Right ventricle myocardium superior (tissue), 1 donor: Measurements from ENCODE around the gene TEX35. TPM values are rescaled to one million over a fixed set of nuclear protein-coding genes. Genes with fewer than 3 reads are reported as not detected.
A peak's percentile ranks its signal among the peaks of the same experiment; 100 is the strongest.

ENCODE experiments used
- ATAC-seq: fragments of 200-7000 bp; cut with Tn5 transposase; one replicate; pipeline ENCODE4 v1.9.1; 2020; ENCODE audit warnings: mild to moderate bottlenecking; ENCODE audit not compliant: poor library complexity
- DNase-seq: peaks from one replicate; pipeline ENCODE4 v3.0.0-alpha.2; 2020
- intact Hi-C: fragments of 100-400 bp; cut with DNase I; formaldehyde crosslinking; loops from one replicate; pipeline ENCODE4 v1.11.2; 2022
- total RNA-seq: library from RNA; stranded (reverse); fragmentation: NEBNext Ultra II Directional; extraction: Animal tissue kit (Norgen Biotek cat#: 25700); gene quantifications from one replicate; pipeline ENCODE4 v1.2.1, GENCODE V29; 2021
- donor health status: DM: no; HTN: yes; CAD: no; lungs with severe emphysema.

Gene TEX35
- total RNA-seq, 1 donor from 2014 or later, result 0.40 TPM

DNA sequence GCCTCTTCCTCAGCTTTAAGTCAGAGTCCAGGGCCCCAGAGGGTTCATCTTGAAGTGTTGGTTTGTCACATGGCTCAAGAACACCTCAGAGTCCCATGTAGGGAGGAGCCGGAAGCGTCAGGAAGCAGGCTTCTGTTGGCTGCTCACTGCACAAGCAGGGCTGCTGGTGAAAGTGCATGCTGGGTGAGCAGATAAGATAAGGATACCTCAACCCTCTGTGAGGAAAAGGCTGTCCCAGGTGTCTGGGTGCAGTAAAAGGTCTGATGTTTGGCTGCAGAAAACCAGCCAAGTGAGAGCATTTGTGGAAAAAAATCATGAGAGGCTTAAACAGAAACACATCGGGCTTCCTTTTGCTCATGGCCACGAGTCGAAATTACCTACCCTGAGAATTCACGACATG lies 6.2 kb upstream of the TEX35 start:
- DNase-seq (no peak), ATAC-seq (no peak)
- intact Hi-C loops, result no loop called here

- intact Hi-C loops, result no loop called here
- peak; percentile 76 for ATAC-seq
- DNase-seq, result no peak
These were observed 3.4 kb upstream of the TEX35 start for GRCh38 chr1:178509414-178510007.

DNA sequence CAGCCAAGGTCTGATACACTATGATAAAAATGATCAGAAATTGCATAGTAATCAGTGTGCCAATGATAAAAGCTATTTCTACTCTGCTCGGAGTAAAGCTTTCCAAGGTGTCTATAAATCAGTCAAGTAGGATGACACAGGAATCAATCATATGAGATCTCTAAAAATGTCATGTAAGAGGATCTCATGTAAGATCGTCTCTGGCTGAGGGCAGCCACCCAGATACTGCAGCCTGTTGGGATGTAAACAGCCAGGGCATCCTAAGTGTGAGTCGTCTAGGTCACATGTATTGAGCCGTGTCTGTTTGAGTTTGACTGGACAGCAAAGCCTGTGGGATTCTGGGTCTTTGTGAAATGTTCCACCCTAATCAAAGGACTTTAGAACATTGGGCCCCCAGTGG lies 2.8 kb upstream of the TEX35 start:
- ATAC-seq (no peak), DNase-seq (no peak)

GRCh38 chr1:178513278-178513983 lies 522 bp downstream of the TEX35 start:
- intact Hi-C loops, result no loop called here
- ATAC-seq (peak; percentile 85), DNase-seq (peak; percentile 80)

More for the DNA sequence above, 2.8 kb upstream of the TEX35 start:
- intact Hi-C loops, result no loop called here

- intact Hi-C loops, result no loop called here
- DNase-seq, result no peak
- no peak for ATAC-seq
These were observed 3.2 kb downstream of the TEX35 start for GRCh38 chr1:178516110-178516509.

- ATAC-seq (no peak), DNase-seq (no peak)
- intact Hi-C loops, result no loop called here
These were observed 6.0 kb downstream of the TEX35 start for GRCh38 chr1:178518894-178519293.

DNA sequence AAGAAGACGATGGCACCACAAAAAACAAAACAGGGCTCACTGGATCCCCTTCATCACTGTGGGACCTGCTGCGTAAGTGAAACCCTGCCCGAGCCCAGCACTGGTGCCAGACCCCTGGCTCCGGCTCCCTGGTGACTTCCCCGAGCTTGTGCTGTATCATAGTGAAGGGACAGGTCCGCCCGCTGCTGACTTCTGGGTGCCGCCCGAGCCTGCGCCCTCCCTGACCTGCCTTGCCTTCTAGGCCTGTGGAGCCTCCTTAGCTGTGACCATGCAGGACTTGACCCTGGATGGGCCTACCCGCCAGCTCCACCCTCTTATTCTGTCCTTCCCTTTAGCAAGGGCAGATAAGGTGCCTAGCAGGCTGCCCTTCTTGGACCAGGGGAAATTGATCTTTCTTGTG lies 7.9 kb downstream of the TEX35 start:
- intact Hi-C loops, result no loop called here
- no peak for ATAC-seq
- no peak for DNase-seq

DNA sequence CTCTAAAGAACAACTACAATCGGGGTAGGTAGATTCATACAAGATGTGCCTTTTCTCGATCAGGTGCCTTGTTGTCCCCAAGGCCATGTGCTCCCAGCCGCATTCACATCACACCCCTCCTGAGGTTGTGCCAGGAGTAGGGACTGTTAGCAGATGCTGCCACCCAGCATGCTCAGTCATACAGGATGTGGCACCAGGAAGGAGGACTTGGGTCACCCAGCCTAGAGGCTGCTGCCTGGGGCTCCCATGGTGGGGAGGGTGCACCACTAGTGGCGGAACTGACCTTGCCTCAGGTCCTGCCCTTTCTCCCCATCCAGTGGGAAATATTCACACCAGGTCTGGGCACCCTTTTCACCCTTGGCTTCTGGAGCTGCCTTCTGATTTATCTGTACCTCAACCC lies 8.3 kb downstream of the TEX35 start:
- intact Hi-C loops, result no loop called here
- DNase-seq, result no peak
- no peak for ATAC-seq

- intact Hi-C loops, result no loop called here
- ATAC-seq (no peak), DNase-seq (no peak)
These were observed 14.2 kb downstream of the TEX35 start for GRCh38 chr1:178527117-178527516.

- no peak for DNase-seq
- intact Hi-C loops, result no loop called here
- ATAC-seq, result no peak
These were observed 15.5 kb downstream of the TEX35 start for GRCh38 chr1:178528228-178528952.

- ATAC-seq, result no peak
- intact Hi-C loops, result no loop called here
- no peak for DNase-seq
These were observed 16.0 kb downstream of the TEX35 start for GRCh38 chr1:178528953-178529335.

DNA sequence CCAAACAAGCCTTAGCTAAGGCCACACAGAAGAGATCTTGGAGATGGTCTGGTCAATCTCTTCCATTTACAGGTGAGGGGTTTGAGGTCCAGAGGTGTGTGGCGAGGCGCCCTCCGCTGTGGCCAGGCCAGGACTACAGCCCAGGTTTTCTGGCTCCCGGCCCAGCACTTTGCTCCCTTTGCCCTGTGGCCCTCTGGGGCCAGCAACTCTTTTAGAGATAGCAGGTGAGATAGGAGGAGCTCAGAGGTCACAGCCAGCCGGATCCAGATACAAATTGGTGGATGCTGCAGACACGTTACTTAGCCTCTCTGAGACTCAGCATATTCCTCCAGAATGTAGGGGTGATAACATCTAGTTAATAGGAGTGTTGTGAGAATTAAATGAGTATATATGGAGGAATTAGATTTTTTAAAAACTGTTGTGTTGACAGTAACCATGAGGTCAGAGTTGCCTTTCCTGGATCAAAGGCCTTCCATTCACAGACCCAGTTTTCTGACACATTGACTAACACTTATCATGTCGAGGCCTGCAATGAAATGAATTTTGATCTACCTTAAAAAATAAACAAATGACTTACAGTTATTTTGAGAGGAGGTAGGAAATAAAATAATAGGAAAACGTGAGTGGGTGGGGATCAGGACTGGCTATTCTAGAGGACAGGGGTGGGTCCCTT lies 16.6 kb downstream of the TEX35 start:
- intact Hi-C loops, result no loop called here
- DNase-seq, result no peak

GRCh38 chr1:178530037-178530402 lies 17.1 kb downstream of the TEX35 start:
- intact Hi-C loops, result no loop called here
- ATAC-seq (peak; percentile 15), DNase-seq (no peak)

More for the DNA sequence above, 16.6 kb downstream of the TEX35 start:
- no peak for ATAC-seq

DNA sequence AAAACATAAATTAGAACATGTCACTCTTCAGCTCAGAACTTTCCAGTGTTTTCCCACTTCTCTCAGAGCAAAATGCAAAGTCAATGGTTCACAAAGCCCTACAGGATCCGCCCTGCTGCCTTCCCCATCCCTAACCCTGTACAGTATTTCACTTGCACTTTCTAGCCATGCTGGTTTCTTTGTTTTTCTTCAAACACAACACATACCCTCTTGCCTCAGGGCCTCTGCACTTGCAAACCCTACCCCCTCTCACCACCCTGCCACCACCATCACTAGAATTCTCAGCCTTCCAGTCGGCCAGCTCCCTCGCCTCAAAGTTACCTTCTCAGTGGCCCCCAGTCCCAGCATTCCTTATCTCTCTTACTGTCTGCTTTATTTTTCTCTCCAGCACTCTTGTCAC lies 17.6 kb downstream of the TEX35 start:
- DNase-seq (no peak), ATAC-seq (no peak)
- intact Hi-C loops, result no loop called here

GRCh38 chr1:178531887-178532286 lies 19.0 kb downstream of the TEX35 start:
- DNase-seq (no peak), ATAC-seq (peak; percentile 5)
- intact Hi-C loops, result no loop called here

DNA sequence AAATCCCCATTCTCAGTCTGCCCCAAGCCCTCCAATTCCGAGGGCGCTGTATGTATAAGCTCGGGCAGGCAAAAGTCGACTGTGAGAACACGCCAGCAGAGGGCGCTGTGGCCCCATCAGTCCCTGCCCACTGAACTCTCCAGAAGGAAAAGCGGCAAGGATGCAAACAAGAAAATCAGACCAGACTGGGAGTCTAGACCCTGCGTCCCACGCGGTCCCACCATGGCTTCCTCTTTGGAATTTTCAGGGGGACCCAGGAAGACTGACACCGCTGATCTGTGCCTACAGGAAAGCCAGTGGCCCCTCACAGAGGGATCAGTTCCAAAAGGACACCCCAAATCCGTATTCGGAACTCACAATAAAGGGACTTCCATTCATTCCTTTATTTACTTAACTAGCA lies 19.5 kb downstream of the TEX35 start:
- DNase-seq (peak; percentile 92), ATAC-seq (peak; percentile 67)
- intact Hi-C loops, result no loop called here

- ATAC-seq, result no peak
- intact Hi-C loops, result no loop called here
- no peak for DNase-seq
These were observed 20.4 kb downstream of the TEX35 start for GRCh38 chr1:178533121-178533946.

- intact Hi-C loops, result no loop called here
- DNase-seq (no peak), ATAC-seq (no peak)
These were observed 21.4 kb downstream of the TEX35 start for GRCh38 chr1:178534137-178534868.
